ENCODE data around the gene EVPL.

DNA sequence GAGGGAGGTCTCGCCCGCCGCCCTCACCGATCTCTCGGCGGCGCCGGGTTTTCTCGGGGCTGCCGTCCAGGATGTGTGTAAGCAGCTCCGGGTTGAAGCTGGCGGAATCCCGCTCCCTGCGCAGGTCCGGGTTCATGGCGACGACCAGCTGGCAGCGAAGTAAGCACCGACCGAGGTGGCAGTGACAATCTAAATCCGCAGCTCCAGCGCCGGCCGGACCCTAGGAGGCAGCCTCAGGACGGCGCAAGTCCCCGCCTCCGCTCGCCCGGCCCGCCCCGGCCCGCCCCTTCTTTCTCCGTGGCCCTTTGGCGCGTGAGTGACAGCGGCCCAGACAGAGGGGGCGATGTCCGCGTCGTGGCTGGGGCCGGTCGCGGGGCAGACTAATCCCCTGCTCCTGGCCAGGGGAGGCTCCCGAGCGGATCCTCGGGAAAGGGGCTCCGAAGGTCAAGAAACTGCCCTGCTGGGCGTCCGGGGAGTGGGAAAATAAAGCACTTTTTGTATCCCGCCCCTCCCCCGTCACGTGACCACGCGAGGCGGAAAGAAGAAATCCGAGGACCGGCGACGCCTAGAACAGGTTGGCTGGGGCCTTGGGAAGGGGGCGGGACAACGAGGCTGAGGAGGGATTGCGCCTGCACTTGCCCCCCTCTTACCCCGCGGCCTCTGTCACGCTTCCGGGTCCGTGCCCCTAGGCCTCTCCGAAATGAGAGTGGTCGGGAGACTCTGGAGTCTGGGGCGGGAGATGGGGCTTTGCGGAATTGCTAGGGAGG, 48.0 kb downstream of the EVPL start, which contains the start of the genes ACOX1 and TEN1:
- TF ChIP-seq YY1 (IDR thresholded peaks at IDR 0.05; ENCODE audit: insufficient read depth, insufficient read length) (no peak), SUZ12 (IDR thresholded peaks at IDR 0.05; ENCODE audit: extremely low read depth, insufficient read depth, insufficient read length) (no peak)
